Activated CD4-positive, alpha-beta T cell treated with anti-CD3 and anti-CD28 coated beads, Interleukin-2, Interleukin-6, amounts not matched to agents 100 ng/mL and 50 ng/mL, durations not matched to agents 16 hours and 8 hours (primary cell): ENCODE measurements around the gene TEC.
A peak's percentile ranks its signal among the peaks of the same experiment; 100 is the strongest.
"Not testable (repeated sequence)": the region's sequence is repeated elsewhere in the genome, so short reads cannot be mapped to it uniquely, and the experiment has no call there.

Experiments
- DNase-seq: peaks from one replicate; pipeline ENCODE4 v3.0.0-alpha.2; 2020

Gene TEC

DNA sequence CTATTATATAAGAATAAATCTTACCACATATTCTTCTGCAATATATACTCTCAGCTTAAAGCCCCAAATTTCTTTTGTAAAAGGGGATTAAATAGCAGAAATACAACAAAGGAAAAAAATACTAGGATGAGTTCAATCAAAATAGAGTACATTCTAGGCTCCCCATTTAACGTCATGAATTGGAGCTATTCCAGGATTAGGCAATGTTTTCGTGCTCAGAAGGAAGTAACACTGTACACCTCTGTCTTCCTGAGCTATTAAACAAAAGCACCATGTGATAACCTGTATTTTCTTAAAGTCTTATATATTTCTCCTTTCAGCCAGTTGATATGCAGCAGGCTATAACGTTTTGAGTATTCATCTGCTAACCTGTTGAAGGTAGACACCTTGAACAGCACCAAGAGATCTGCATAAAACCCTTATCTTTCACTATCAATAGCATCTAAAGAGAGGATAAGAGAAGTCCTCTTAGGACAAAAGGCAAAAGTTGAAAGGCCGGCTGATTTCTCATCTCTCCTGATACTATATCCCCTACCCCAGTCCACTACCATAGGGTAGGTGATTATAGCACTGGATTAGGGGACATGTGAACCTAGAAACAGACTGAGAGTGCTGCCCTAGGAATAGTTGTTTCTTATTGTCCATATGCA is 31.5 kb downstream of the TEC start:
- DNase-seq, result no peak

DNA sequence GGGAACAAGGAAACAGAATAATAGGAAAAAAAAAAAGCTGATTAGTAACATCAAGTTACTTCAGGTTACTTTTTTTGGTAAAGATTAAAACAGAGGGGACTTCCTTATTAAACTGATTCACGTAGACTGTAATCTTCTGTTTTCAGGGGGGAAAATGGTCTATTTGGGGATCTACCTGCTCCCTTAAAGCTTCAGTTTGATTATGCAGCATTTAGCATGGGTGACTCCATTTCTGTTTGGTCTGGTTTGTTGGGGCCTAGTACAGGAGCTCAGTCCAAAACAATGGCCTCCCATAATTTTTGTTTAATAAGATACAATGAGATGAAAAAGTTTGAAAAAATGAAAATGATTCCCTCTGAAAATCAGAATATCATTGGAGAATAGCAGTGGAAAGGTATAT is 34.6 kb downstream of the TEC start:
- DNase-seq, result no peak

DNA sequence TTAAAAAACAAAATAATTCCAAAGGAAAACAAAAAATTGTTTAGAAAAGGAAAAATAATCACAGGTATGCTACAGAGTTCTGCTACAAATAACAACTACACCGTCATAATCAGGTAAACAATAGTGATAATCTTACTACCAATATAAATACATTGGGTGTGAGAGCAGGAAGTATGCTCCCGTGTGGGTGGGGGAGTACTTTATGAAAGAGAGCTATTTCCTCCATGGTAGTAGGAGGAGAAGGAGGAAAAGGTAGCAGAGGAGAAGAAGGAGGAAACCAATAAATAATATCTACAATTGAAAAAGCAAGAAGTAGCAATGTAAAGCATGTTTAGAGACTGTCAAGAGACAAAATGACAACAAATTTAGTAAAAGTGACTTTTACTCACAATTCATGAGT is 35.1 kb downstream of the TEC start:
- no peak for DNase-seq

DNA sequence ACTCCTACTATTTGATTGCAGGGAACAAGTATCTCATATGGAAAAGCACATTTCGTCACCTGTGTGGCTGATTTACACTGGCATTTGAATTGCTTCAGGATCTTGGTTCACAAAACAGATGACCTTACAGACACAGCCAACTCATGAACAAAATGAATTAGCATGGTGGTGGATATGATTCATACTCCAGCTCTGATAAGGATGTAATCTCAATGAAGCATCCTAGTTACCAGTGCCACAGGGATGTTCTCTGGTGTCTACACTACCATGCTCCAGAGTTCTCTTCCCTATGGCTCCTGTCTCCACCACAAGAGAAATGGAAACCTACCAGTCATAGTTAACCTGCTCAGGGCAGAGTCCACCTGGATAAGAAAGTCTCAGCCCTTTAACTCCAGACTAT is 40.7 kb downstream of the TEC start:
- no peak for DNase-seq

DNA sequence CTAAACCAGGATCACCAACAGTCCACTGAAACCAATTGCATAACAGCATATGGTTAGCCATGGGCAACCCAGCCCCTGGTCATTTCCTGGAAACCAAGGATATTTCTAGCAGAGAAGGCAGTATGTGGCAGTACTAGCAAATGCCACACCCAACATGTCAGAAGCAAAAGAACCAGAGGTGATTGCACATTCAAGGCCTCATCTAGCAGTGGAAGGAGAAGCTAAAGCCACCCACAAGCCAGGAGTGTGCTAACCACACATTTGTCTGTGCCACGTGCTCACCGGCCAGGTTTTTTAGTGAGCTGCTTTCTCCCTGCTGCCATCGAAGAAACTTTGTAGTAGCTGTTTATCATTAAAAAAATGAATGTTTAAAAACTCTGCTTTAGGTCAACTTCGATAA is 42.0 kb downstream of the TEC start:
- peak; percentile 2 for DNase-seq

DNA sequence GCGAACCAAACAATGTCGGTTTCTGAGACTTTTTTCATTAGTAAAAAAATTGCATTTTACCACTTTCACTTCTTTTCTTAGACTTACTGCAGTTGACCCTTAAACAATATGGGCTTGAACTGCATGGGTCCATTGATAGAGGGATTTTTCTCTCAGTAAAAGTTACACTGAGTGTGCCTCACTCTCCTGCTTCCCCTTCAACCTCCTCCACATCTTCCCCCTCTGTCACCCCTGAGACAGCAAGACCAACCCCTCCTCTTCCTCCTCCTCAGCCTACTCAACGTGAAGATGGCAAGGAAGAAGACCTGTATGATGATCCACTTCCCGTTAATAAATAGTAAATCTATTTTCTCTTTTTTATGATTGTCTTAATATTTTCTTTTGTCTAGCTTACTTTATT is 43.4 kb downstream of the TEC start:
- no peak for DNase-seq

DNA sequence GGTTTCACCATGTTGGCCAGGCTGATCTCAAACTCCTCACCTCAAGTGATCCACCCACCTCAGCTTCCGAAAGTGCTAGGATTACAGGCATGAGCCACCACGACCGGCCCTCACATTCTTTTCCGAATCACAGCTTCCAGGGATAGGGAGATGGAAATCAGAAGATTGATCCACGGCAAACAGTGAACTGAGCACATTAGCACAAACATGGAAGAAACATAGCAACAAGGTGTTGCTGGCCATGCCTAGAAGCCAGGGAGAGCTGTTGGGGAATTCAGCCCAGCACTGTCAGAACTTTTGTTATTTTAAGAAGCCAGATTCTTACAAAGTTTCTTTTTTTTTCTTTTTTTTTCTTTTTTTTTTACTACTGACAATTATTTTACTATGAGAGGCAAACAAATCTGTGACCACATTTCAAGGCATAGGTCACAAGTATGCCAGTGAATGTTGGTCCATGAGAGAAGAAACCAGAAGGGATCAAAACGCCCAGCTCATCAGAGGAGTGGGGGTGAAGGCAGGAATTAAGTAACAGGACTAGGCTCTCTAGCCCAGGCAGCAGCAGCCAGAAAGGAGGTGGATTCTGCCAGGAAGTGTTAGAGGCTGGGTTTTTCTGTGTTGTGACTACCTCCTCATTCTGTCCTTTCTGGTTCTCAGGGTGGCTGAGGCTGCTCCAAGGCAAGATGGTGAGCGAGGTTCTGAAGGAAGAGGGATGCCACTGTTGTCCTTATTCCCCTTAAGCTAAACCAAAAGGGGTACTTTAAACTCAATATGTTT is 44.1 kb downstream of the TEC start:
- DNase-seq, result no peak

DNA sequence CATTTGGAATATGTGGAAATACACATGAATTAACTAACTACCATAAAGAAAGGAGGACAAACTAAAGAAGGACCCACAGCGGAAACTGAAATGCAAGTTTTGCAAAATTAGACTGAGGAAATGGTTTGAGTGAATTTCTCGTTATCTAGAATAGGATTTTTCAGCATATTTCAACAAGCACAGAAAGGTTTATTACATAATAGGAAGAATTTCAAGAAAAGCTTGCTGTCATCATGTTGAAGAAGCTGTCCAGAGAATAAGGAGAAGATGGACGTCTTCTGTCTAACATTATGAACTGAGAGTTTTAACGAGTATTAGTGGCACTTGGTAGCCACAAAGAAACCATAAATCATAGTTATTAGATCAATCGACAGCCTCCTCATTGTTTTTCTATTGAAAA is 45.0 kb downstream of the TEC start:
- DNase-seq, result no peak

DNA sequence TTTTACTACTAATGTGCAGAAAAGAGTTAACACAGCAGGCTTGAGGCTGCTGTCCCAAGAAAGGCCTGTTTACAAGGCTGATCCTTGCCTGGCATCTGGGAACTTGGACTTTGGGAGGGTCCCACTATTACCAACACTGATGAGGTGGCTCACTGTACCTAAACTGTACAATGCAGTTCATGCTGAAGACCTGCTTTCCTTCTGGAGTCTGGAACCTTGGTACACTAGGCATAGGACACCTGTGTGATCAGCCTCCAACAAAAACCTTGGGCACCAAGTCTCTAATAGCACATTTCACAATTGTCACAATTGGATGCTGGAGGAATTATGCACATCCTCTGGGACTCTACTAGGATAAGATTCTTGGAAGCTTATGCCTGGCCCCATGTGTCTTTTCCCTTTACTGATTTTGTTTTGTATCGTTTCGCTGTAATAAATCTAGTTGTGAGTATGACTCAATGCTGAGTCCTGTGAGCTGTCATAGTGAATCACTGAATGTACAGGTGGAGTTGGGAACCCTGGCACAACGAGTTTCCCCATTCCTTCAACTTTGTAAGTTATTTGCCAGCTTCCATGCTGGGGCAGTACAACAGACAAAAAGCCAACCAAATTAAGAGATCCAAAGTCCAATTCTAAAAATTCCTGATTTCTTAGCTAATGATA is 45.9 kb downstream of the TEC start:
- no peak for DNase-seq

DNA sequence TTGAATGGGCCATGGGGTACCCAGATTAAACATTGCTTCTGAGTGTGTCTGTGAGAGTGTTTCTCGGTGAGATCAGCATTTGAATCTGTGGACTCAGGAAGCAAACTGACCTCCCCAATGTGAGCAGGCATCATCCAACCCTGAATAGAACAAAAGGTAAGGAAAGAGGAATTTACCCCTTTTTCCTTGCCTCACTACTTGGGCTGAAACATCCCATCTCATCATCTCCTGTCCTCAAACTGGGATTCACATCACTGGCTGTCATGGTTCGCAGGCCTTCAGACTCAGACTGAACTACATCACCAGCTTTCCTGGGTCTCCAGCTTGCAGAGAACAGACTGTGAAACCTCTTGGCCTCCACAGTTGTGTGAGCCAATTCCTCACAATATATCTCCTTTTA is 47.1 kb downstream of the TEC start:
- no peak for DNase-seq

DNA sequence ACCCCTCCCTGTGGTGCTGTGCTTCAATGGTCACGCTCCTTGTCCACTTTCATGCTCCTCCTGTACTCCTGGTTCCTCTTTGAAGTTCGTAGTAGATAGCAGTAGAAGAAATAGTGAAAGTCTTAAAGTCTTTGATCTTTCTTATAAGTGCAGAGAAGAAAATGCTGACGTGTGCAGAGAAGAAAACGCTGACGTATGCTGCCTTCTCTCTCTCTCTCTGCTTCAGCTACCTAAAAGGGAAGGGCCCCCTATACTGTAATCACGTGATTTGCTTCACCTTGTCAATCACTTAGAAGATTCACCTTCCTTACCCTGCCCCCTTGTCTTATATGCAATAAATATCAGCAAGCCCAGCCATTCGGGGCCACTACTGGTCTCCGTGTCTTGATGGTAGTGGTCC is 50.2 kb downstream of the TEC start:
- DNase-seq, result not testable (repeated sequence)

DNA sequence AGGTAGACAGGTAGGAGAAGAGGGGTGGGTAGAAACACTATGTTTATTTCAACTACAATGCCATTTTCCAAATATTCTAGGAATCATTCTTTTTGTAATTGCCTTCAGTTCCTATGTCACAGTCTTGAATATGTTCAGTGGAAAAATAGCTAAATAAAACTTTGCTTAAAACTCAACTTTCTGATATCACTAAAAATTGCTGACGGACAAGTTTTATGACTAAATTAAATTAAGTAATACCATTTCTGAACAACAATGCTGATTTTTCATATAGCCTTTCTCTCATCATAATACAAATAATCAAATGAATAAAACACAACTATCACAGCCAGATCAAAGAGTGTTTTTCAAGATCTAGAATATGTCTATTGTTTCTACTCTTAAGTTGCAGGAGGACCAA is 53.1 kb downstream of the TEC start:
- DNase-seq, result no peak

DNA sequence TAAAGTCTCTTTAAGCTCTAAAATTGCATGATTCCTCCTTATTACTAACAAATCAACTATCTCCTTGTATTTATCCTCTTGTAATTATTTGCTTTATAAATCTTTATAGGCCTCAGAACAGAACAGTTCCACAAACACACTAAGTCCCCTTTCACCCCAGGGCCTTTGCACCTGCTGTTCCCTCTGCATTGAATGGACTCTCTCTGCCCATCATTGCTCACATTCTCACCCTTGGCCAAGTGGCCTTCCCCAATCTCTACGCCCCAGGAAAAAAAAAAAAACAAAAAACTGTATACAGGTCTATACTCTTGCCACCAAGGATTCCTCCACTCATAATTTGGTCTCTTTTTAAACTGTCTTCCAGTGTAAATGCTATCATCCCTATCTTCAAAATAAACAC is 53.7 kb downstream of the TEC start:
- no peak for DNase-seq

DNA sequence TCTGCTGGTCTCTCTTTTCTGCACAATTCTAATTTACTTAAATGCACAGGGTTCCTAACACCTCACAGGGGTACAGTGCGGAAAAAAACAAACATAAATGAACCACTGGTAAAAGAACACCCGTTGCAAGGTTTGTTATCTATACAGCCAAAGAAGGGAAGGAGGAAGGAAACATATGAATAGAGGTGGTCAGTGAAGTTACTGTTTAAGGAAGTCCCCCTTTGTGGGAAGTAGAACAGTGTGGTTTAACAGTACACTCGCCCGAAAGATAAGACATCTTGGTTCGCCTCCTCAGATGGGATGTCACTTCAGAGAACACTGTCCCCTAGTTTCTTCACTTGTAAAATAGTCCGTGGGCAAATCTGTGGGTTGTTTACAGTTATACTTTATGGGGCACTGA is 57.5 kb downstream of the TEC start:
- peak; percentile 22 for DNase-seq

DNA sequence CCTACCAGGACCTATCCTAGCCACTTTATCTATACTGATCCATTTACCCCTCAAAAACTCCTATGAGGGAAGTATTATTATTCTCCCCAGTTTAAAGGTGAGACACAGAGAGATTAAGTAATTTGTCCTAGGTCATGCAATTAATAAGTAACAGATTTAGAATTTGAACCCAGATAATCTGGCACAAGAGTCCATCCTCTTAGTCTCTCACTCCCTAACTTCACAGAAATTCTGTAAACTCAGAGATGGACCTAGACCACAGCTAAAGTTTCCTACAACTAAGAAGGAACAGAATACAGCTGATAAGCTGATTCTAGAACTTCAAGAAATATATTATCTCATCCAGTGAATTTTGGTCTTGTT is 58.7 kb downstream of the TEC start:
- DNase-seq, result no peak

DNA sequence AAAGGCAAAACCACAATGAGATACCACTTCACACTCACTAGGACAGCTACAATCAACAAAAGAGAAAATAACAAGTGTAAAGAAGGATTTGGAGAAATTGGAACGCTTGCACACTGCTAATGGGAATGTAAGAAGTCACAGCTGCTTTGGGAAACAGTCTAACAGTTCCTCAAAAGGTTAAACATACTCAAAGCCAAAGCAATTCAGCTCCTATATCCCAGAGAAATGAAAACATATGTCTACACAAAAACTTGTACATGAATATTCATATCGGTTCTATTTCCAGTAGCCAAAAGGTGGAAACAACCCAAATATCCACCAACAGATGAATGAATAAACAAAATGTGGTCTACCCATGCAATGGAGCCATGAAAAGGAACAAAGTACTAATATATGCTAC is 64.0 kb downstream of the TEC start:
- no peak for DNase-seq

DNA sequence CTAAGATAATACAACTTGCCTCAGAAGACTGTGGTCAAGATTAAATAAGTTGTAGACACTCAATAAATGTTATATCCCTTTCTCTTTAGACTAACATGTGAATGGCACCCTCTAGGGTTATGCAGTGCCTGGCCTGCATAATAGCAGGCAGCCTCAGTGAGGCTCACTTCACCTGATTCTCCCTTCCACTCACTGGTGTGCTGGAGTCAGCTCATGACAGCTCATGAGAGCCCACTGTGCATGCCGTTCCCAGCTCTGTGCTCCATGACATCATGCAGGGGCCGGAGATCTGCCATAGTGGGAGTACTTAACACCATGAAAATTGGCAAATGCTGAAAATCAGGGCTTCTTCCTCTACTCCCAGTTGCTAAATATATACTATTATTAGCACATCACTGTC is 64.5 kb downstream of the TEC start:
- DNase-seq, result no peak

DNA sequence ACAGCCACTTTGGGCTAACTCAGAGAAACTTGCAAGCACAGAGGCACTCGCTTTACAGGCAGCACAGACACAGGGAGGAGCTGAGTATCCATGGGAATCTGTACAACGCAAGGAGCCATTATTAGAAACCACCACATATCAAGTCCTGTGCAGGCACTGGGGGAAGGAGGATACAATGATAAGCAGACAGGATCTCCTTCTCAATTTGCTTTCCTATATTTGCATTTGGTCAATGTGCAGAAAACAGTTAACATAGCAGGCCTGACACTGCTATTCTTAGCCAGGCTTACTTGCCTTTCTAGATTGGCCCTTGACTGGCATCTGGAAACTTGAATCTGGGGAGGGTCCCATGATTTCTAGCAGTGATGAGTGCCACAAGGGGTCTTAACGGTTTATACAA is 65.8 kb downstream of the TEC start:
- no peak for DNase-seq

DNA sequence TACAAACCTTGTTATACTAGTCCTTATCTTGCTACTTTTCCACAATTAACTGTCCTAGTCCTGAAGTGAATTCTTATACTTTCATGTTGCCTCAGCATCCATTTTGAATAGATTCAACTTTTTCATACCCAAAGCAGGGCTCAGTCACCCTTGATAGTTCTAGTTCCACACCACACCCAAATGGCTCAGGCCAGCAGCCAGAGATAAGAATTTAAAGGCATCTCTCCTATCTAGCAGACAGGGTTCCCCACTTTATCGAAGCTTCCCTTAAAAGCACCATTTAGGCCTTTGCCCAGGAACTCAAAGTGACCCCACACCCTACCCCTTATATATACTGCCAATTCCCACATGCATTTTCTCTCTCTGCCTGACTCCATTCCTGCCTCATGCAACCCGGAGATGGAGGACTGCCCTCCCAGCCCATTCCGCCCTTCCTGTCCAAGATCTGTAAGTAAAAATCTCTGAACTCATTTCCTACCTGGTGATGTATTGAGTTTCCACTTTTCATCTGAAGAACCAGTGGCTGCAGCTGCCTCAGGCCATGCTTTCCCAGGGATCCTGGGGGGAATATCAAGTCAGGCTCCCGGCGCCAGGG is 71.9 kb downstream of the TEC start:
- no peak for DNase-seq

DNA sequence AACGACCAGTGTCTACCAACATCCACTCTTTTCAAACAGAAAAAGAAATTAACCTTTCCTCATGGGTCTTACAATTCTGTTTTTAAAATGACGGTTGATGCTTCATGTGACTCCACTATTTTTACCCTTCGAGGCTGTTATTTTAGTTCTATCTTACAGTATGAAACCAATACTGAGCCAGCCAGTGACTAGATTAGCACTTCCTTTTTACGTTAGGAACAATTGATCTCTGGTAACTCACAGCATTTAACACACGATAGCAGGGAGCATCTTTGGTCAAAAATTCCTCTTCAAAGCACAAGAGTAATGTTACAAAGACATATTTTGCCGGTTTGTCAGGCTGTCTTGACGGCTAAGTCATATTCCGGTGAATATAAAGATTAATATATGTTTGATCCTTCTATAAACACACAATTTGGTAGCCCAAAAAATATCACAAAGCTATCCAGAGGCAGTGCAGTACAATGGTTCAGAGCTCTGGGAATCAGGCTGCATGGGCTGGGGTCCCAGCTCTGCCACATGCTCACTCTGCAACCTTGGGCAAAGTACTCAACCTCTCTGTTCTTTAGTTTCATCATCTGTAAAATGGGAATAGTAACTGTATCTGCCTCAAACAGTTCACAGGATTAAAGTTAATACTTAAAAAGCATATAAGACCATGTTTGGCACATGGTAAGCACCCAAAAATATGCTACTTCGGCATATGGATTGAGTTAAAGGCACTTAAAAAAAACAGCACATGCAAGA is 72.7 kb downstream of the TEC start:
- DNase-seq, result no peak

DNA sequence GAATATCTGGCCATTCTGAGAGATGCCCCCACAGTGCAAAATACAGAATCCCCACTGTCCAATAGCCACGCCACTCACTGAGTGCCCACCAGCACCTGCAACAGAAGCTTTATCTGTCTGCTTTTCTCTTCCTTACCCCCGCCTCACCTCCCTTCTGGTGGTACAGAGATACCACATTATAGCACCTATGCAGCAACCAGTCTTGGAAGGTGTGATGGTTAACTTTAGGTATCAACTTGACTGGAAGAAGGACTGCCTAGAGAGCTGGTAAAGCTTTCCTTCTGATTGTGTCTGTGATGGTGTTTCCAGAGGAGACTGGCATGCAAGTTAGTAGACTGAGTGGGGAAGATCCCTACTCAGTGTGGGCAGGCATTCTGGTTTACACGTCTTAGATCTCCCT is 73.8 kb downstream of the TEC start:
- no peak for DNase-seq

DNA sequence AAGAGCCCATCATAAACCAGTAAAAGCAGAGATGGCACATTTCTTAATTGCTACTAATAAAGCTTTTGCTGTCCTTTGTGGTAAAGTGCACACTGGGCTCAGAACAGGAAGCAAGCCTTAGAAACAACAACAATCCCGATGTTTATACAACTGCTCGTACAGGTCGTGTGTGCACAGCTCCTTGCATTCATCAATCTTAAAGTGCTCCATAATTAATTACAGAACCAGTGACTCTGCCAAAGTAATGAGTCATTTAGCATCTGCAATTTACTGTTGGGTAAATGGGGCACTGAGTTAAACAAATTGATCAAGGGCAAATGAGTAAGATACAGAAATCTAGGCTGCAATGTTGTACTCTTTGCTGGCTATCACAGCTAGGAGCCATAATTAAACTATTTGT is 74.3 kb downstream of the TEC start:
- DNase-seq, result no peak

DNA sequence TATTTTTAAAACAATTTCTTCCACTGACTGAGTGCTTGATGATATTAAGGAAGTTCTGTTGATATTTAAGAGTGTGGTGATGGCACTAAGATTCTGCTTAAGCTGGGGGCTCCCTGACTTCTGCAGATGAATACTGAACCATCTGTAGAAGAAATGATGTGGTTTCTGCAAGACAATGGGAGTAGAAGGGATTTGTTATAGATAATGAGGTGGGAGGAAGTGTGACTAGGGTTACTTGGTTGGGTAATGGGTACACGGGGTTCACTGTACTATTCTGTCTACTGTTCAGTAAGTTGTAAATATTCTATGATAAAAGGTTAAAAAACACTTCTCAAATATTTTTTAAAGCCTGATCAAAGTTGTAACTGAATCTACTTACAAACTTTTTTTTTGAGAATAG is 74.7 kb downstream of the TEC start:
- no peak for DNase-seq
